ENCODE measurements around the gene CD1B. TPM values are rescaled to one million over a fixed set of nuclear protein-coding genes. Genes with fewer than 3 reads are reported as not detected.

Gene CD1B
- total and polyA plus RNA-seq, 4 donors, result 0.19 TPM; not detected in 3

DNA sequence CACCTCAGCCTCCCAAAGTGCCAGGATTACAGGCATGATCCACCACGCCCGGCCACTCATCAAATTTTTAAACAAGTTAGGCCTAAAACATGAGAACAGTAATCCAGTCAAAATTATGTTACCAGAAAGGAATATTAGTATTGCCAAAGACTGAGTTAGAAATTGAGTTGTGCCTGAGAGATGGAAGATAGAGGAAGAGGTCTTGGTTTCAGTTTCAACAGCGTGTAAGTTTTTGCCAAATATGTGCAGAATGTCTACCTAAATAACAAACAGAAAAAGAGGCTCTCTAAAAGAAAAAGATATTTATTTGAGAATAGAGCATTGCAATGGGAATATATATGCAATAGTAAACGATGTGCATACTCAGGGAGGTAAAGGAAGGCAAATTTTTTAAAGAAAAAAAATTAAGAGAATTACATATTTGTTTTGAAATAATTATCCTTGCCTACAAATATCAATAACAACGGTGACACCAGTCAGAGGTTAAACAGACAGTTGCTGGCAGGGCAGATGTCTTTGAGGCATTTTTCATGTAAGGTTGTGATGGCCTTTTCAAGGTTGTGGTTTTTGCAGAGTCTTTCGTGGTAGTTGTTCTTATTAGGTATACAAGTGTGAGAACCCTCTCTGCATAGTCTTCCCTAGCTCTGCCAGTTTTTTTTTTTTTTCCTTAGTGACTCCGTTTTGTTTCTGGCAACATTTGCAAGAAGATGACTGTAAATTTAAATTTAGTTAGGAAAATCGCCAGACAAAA is 2.2 kb upstream of the CD1B start (continued):
- TF ChIP-seq REST (IDR thresholded peaks at IDR 0.05), result no peak

- H3K36me3 ChIP-seq (ENCODE audit: control insufficient read depth in 4 of 4, insufficient read depth in 3 of 4, low read depth in 1 of 4, low read length in 3 of 4), result no peaks in the 10 kb centered on the region
- WGBS, result 73% methylated on average over 1 of the region's 1 CpG
- H3K9ac ChIP-seq (ENCODE audit: low read depth in 1 of 2, low read length in 2 of 2), result no peak overlapping the region
- H3K4me1 ChIP-seq (ENCODE audit: control insufficient read depth in 4 of 4, insufficient read depth in 4 of 4, low read length in 3 of 4), result no peaks in the 10 kb centered on the region
- TF ChIP-seq JUND (IDR thresholded peaks at IDR 0.05) (no peak), YY1 (IDR thresholded peaks at IDR 0.05) (no peak), MAX (IDR thresholded peaks at IDR 0.05) (no peak)
- H3K4me3 ChIP-seq (ENCODE audit: low read depth in 1 of 3, low read length in 3 of 3), result no peak overlapping the region
- no peaks in the 10 kb centered on the region for H3K27me3 ChIP-seq (ENCODE audit: control insufficient read depth in 4 of 4, insufficient read depth in 4 of 4, low read length in 3 of 4)
- no peaks in the 10 kb centered on the region for H3K9me3 ChIP-seq (ENCODE audit: control insufficient read depth in 4 of 4, low read length in 3 of 4)
- no peak overlapping the region for H3K27ac ChIP-seq (ENCODE audit: low read depth in 1 of 2, low read length in 2 of 2)
- DNase-seq (ENCODE audit: low spot score), result no peak
Observed at GRCh38 chr1:158331106-158331425, 265 bp downstream of the CD1B start.

DNA sequence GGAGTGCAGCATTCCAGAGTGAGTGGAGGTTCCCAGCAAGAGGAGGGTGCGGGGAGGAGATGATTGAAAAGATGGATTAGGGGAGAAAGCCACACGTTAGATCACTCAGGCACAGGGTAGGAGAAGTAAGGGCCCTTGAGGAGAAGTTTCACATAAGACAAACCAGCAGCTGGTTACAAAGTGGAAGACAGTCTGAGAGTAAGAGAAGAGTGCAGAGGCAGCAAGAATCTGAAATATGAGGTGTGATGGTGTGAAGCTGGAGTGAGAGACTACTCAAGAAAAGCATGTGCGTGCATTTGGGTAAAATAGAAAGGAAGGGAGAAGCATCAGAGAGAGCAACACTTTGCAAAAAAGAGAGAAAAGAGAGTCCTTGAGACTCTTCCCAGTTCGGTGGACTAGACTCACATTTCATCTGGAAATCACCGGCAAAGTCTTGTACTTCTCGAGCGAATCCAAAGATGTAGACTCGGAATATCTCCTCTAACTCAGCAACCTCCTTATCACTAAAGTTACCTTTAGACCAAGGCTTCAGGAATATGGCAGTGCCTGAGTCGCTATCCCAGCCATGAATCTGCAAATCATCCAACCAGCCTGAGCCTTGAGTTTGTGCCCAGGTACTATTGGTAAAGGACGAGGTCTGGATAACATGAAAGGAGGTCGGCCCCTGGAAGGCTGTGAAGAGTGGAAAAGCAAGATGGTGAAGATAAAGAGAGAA is 783 bp downstream of the CD1B start:
- 72% methylated on average over 11 of the region's 11 CpGs for WGBS
- H3K36me3 ChIP-seq (ENCODE audit: control insufficient read depth in 4 of 4, insufficient read depth in 3 of 4, low read depth in 1 of 4, low read length in 3 of 4), result no peaks in the 10 kb centered on the region

More for the DNA sequence above, 783 bp downstream of the CD1B start:
- Histone ChIP-seq H3K4me1 (ENCODE audit: control insufficient read depth in 4 of 4, insufficient read depth in 4 of 4, low read length in 3 of 4) (no peaks in the 10 kb centered on the region), H3K9ac (ENCODE audit: low read depth in 1 of 2, low read length in 2 of 2) (no peak overlapping the region), H3K27ac (ENCODE audit: low read depth in 1 of 2, low read length in 2 of 2) (no peak overlapping the region), H3K9me3 (ENCODE audit: control insufficient read depth in 4 of 4, low read length in 3 of 4) (no peaks in the 10 kb centered on the region), H3K4me3 (ENCODE audit: low read depth in 1 of 3, low read length in 3 of 3) (no peak overlapping the region), H3K27me3 (ENCODE audit: control insufficient read depth in 4 of 4, insufficient read depth in 4 of 4, low read length in 3 of 4) (no peaks in the 10 kb centered on the region)
- no peak for DNase-seq (ENCODE audit: low spot score)
- TF ChIP-seq FOXA1 (IDR thresholded peaks at IDR 0.05) (no peak), GABPA (IDR thresholded peaks at IDR 0.05 in 1 of 2, conservative IDR thresholded peaks at IDR 0.05 in 1 of 2) (no peak), NR2F2 (IDR thresholded peaks at IDR 0.05) (no peak), REST (IDR thresholded peaks at IDR 0.05) (no peak), FOXA2 (IDR thresholded peaks at IDR 0.05) (no peak), TAF1 (conservative IDR thresholded peaks at IDR 0.05) (no peak), RXRA (IDR thresholded peaks at IDR 0.05) (no peak), HNF4G (IDR thresholded peaks at IDR 0.05) (no peak), EGR1 (IDR thresholded peaks at IDR 0.05; ENCODE audit: low read depth in 2 of 2) (no peak), ZBTB33 (IDR thresholded peaks at IDR 0.05) (no peak), SP1 (IDR thresholded peaks at IDR 0.05) (no peak), ATF3 (IDR thresholded peaks at IDR 0.05) (no peak), RAD21 (IDR thresholded peaks at IDR 0.05) (no peak), JUND (IDR thresholded peaks at IDR 0.05) (no peak), HNF4A (conservative IDR thresholded peaks at IDR 0.05) (no peak)

Data from liver (tissue), 9 donors.